ENCODE data around the gene TACC2.

DNA sequence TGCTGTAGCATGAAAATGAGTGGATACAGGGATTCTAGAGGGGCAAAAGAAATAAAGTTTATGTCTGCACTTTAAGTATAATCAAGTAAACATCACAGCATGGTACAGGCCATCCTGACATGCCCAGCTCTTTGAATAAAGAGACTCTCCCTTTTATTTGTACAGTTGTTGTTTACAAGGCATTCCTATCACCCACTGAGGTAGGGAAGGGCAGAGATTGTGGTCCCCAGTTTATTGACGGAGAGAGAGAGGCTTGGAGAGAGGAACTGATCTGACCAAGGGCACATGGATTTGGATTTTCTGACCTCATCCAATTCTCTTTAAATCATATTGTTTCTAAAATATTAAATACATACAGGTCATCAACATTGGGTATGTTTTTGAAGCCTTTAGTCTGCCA is 53.9 kb downstream of the TACC2 start:
- no peak for TF ChIP-seq TAF1 (IDR thresholded peaks at IDR 0.05; ENCODE audit: borderline replicate concordance, insufficient read depth, low read length)
- TF ChIP-seq, protein P1, sequence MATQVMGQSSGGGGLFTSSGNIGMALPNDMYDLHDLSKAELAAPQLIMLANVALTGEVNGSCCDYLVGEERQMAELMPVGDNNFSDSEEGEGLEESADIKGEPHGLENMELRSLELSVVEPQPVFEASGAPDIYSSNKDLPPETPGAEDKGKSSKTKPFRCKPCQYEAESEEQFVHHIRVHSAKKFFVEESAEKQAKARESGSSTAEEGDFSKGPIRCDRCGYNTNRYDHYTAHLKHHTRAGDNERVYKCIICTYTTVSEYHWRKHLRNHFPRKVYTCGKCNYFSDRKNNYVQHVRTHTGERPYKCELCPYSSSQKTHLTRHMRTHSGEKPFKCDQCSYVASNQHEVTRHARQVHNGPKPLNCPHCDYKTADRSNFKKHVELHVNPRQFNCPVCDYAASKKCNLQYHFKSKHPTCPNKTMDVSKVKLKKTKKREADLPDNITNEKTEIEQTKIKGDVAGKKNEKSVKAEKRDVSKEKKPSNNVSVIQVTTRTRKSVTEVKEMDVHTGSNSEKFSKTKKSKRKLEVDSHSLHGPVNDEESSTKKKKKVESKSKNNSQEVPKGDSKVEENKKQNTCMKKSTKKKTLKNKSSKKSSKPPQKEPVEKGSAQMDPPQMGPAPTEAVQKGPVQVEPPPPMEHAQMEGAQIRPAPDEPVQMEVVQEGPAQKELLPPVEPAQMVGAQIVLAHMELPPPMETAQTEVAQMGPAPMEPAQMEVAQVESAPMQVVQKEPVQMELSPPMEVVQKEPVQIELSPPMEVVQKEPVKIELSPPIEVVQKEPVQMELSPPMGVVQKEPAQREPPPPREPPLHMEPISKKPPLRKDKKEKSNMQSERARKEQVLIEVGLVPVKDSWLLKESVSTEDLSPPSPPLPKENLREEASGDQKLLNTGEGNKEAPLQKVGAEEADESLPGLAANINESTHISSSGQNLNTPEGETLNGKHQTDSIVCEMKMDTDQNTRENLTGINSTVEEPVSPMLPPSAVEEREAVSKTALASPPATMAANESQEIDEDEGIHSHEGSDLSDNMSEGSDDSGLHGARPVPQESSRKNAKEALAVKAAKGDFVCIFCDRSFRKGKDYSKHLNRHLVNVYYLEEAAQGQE (IDR thresholded peaks at IDR 0.05; ENCODE audit: insufficient read depth in 1 of 2, low read depth in 2 of 2, low read length in 2 of 2), result no peak
- no peak for TF ChIP-seq POLR2AphosphoS5 (IDR thresholded peaks at IDR 0.05; ENCODE audit: low read depth, low read length)
- no peak for TF ChIP-seq SIN3A (IDR thresholded peaks at IDR 0.05; ENCODE audit: borderline replicate concordance, insufficient read depth, low read length)

Data from PFSK-1 (cell line).